Measurements from ENCODE around the gene RYR2.
"Not testable (repeated sequence)": the region's sequence is repeated elsewhere in the genome, so short reads cannot be mapped to it uniquely, and the experiment has no call there.

Gene RYR2

GRCh38 chr1:237542525-237543418, 500.8 kb downstream of the RYR2 start:
- DNase-seq (ENCODE audit: low read depth in 4 of 4, low spot score in 1 of 4), result no peak

GRCh38 chr1:237553078-237553477, 511.1 kb downstream of the RYR2 start:
- DNase-seq (ENCODE audit: low read depth in 4 of 4, low spot score in 1 of 4), result no peak

GRCh38 chr1:237556911-237557310, 514.9 kb downstream of the RYR2 start:
- DNase-seq (ENCODE audit: low read depth in 4 of 4, low spot score in 1 of 4), result no peak

GRCh38 chr1:237562242-237562823, 520.3 kb downstream of the RYR2 start:
- DNase-seq (ENCODE audit: low read depth in 4 of 4, low spot score in 1 of 4), result no peak

GRCh38 chr1:237565236-237565635, 523.3 kb downstream of the RYR2 start:
- DNase-seq (ENCODE audit: low read depth in 4 of 4, low spot score in 1 of 4), result no peak

GRCh38 chr1:237566581-237566980, 524.6 kb downstream of the RYR2 start:
- no peak for DNase-seq (ENCODE audit: low read depth in 4 of 4, low spot score in 1 of 4)

- no peak for DNase-seq (ENCODE audit: low read depth in 4 of 4, low spot score in 1 of 4)
These were observed 527.0 kb downstream of the RYR2 start for GRCh38 chr1:237568955-237569354.

- DNase-seq (ENCODE audit: low read depth in 4 of 4, low spot score in 1 of 4), result no peak
These were observed 528.5 kb downstream of the RYR2 start for GRCh38 chr1:237570530-237570929.

- DNase-seq (ENCODE audit: low read depth in 4 of 4, low spot score in 1 of 4), result no peak
These were observed 532.6 kb downstream of the RYR2 start for GRCh38 chr1:237574536-237574935.

- no peak for DNase-seq (ENCODE audit: low read depth in 4 of 4, low spot score in 1 of 4)
These were observed 536.6 kb downstream of the RYR2 start for GRCh38 chr1:237578540-237578939.

- no peak for DNase-seq (ENCODE audit: low read depth in 4 of 4, low spot score in 1 of 4)
These were observed 538.7 kb downstream of the RYR2 start for GRCh38 chr1:237580726-237581125.

GRCh38 chr1:237583270-237583669, 541.3 kb downstream of the RYR2 start:
- DNase-seq (ENCODE audit: low read depth in 4 of 4, low spot score in 1 of 4), result no peak

- DNase-seq (ENCODE audit: low read depth in 4 of 4, low spot score in 1 of 4), result no peak
These were observed 541.8 kb downstream of the RYR2 start for GRCh38 chr1:237583756-237584155.

- no peak for DNase-seq (ENCODE audit: low read depth in 4 of 4, low spot score in 1 of 4)
These were observed 548.4 kb downstream of the RYR2 start for GRCh38 chr1:237590386-237590785.

GRCh38 chr1:237591353-237591752, 549.4 kb downstream of the RYR2 start:
- no peak for DNase-seq (ENCODE audit: low read depth in 4 of 4, low spot score in 1 of 4)

GRCh38 chr1:237603036-237603568, 561.1 kb downstream of the RYR2 start:
- not testable (repeated sequence) for DNase-seq (ENCODE audit: low read depth in 4 of 4, low spot score in 1 of 4)

GRCh38 chr1:237608433-237608832, 566.4 kb downstream of the RYR2 start:
- DNase-seq (ENCODE audit: low read depth in 4 of 4, low spot score in 1 of 4), result no peak

GRCh38 chr1:237610157-237610556, 568.2 kb downstream of the RYR2 start:
- no peak for DNase-seq (ENCODE audit: low read depth in 4 of 4, low spot score in 1 of 4)

GRCh38 chr1:237613984-237614383, 572.0 kb downstream of the RYR2 start:
- DNase-seq (ENCODE audit: low read depth in 4 of 4, low spot score in 1 of 4), result no peak

GRCh38 chr1:237619553-237619952, 577.6 kb downstream of the RYR2 start:
- DNase-seq (ENCODE audit: low read depth in 4 of 4, low spot score in 1 of 4), result no peak

- no peak for DNase-seq (ENCODE audit: low read depth in 4 of 4, low spot score in 1 of 4)
These were observed 592.9 kb downstream of the RYR2 start for GRCh38 chr1:237634922-237635321.

- no peak for DNase-seq (ENCODE audit: low read depth in 4 of 4, low spot score in 1 of 4)
These were observed 596.6 kb downstream of the RYR2 start for GRCh38 chr1:237638555-237638954.
